ENCODE data around the gene ACSBG1.

ACSBG1 gene

GRCh38 chr15:78147566-78147965, 86.8 kb downstream of the ACSBG1 start:
- H3K4me3 ChIP-seq (ENCODE audit: low read depth, low read length) = no peak overlapping the region
- DNase-seq (ENCODE audit: low read depth) = no peak
- no peak for TF ChIP-seq CTCF (conservative IDR thresholded peaks at IDR 0.05; ENCODE audit: low read depth, low read length)

- no peak overlapping the region for H3K4me3 ChIP-seq (ENCODE audit: low read depth, low read length)
- no peak for DNase-seq (ENCODE audit: low read depth)
- TF ChIP-seq CTCF (conservative IDR thresholded peaks at IDR 0.05; ENCODE audit: low read depth, low read length) = no peak
Observed at GRCh38 chr15:78146425-78147154, 87.8 kb downstream of the ACSBG1 start.

- DNase-seq (ENCODE audit: low read depth) = no peak
- no peak overlapping the region for H3K4me3 ChIP-seq (ENCODE audit: low read depth, low read length)
- no peak for TF ChIP-seq CTCF (conservative IDR thresholded peaks at IDR 0.05; ENCODE audit: low read depth, low read length)
Observed at GRCh38 chr15:78142332-78142731, 92.0 kb downstream of the ACSBG1 start.

- DNase-seq (ENCODE audit: low read depth) = no peak
- TF ChIP-seq CTCF (conservative IDR thresholded peaks at IDR 0.05; ENCODE audit: low read depth, low read length) = no peak
- H3K4me3 ChIP-seq (ENCODE audit: low read depth, low read length) = no peak overlapping the region
Observed at GRCh38 chr15:78140292-78140691, 94.1 kb downstream of the ACSBG1 start.

DNA sequence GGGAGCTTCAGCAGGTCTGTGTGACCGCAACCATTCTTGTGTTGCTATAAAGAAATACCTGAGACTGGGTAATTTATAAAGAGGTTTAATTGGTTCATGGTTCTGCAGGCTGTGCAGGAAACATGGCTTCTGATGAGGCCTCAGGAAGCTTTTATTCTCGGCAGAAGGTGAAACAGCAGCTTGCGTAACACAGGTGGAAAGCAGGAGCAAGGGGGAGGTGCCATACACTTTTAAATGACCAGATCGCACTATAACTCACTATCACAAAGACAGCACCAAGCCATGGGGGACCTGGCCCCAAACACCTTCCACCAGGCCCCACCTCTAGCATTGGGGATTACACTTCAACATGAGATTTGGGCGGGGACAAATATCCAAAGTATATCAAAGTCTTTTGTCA, 94.8 kb downstream of the ACSBG1 start:
- H3K4me3 ChIP-seq (ENCODE audit: low read depth, low read length) = no peak overlapping the region
- no peak for TF ChIP-seq CTCF (conservative IDR thresholded peaks at IDR 0.05; ENCODE audit: low read depth, low read length)
- DNase-seq (ENCODE audit: low read depth) = no peak

DNA sequence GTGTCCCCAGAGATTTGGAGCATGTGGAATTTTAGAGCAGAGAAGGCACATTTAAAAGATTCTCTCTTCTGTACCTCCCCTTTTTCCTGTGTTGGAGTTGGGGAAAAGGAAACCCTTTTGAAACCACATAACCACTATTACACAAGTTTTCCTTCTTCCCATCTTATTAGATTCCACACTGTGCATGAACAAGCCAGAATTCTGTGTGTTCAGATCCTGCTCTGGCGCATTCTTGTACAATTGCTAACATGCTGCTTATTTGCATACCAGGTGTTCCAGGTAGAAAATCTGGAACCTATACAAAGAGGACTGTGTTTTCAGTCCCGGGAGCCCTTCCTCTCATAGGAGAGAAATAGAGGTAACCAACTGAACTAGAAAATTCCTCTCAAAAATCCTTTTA, 100.6 kb downstream of the ACSBG1 start:
- DNase-seq (ENCODE audit: low read depth) = no peak
- TF ChIP-seq CTCF (conservative IDR thresholded peaks at IDR 0.05; ENCODE audit: low read depth, low read length) = no peak

More for the DNA sequence above, 100.6 kb downstream of the ACSBG1 start:
- H3K4me3 ChIP-seq (ENCODE audit: low read depth, low read length) = no peak overlapping the region
